KOPT-K1 (cell line): Measurements from ENCODE around the gene GANAB.
"Not testable (repeated sequence)": the region's sequence is repeated elsewhere in the genome, so short reads cannot be mapped to it uniquely, and the experiment has no call there.

Source experiments
- H3K27ac ChIP-seq: fragments of 200-600 bp; sonication (generic); 2 replicates; pipeline ENCODE4 v1.5.1; 2016; ENCODE audit warnings: antibody characterized with exemption, mild to moderate bottlenecking, low read depth, low read length; ENCODE audit not compliant: poor library complexity, severe bottlenecking
- H3K36me3 ChIP-seq: fragments of 200-600 bp; sonication (generic); 2 replicates; pipeline ENCODE4 v1.5.1; 2017; ENCODE audit warnings: antibody characterized with exemption, mild to moderate bottlenecking, low read length, moderate library complexity; ENCODE audit not compliant: insufficient read depth
- H3K9me3 ChIP-seq: fragments of 200-600 bp; sonication (generic); 2 replicates; pipeline ENCODE4 v1.5.1; 2017; ENCODE audit warnings: antibody characterized with exemption, low read length, mild to moderate bottlenecking; ENCODE audit not compliant: insufficient read depth, poor library complexity, severe bottlenecking

Gene GANAB

GRCh38 chr11:62602141-62603071 lies 44.0 kb downstream of the GANAB start:
- Histone ChIP-seq H3K9me3 (no peaks in the 10 kb centered on the region), H3K36me3 (peaks cover 48% of the 10 kb centered on the region), H3K27ac (peak overlapping the region; percentile 95)

GRCh38 chr11:62601372-62602140 lies 44.9 kb downstream of the GANAB start, which contains the start of gene MTA2:
MTA2 (minus strand) TSS chr11:62601865; CDS start chr11:62601450, 415 bp downstream.
- no peaks in the 10 kb centered on the region for H3K9me3 ChIP-seq
- peaks cover 50% of the 10 kb centered on the region for H3K36me3 ChIP-seq
- peak within 1 kb of the TSS; percentile 95 for H3K27ac ChIP-seq

DNA sequence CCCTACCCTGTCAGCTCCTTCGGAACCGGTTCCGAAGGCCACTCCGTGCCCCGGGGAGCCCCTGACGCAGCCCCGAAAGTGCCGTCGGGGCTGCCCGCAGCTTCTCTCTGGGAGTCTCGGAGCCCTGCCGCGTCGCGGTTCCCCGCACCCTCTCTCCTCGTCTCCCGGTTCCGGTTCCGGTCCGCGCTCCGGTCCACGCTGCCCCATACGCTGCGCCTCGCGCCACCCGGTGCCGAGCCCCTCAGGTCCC lies 45.4 kb downstream of the GANAB start:
- H3K36me3 ChIP-seq, result peaks cover 50% of the 10 kb centered on the region
- peak overlapping the region; percentile 95 for H3K27ac ChIP-seq
- no peaks in the 10 kb centered on the region for H3K9me3 ChIP-seq

DNA sequence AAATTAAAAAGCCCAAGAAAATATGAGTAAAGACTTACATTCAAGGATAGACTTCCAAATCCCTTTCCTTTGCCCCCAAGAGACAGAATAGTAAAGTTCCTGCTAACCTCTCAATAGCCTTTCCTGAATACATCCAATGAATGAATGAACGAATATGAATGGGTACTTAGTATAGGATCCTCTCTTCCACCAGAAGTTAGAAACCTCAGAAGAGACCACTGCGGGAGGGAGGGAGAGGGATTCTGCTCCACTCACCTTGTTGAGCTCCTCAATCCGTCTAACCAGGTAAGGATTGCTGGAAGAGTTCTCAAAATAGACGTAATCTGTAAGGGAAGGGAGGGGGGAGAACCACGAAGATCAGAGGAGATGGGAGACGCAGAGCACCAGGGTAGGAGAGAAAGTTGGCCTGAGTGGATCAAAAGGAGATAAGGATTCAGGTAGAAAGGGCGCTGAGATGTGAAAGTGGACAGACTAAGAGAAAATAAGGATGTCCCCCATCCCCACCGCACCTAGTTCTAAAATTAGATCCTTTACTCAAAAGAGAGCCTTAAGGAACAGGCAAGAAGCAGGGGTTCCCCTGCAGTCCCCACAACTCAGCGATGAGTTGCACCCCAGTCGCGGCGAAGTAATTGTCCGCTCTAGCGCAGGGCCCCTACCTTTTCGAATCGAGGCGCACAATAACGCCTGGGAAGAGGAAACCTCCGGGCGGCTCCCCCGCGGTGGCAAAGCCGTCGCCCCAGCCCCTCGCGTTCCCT lies 45.9 kb downstream of the GANAB start:
- Histone ChIP-seq H3K9me3 (no peaks in the 10 kb centered on the region), H3K27ac (peak overlapping the region; percentile 95), H3K36me3 (peaks cover 50% of the 10 kb centered on the region)

- peak overlapping the region; percentile 95 for H3K27ac ChIP-seq
- H3K36me3 ChIP-seq, result peaks cover 50% of the 10 kb centered on the region
- no peaks in the 10 kb centered on the region for H3K9me3 ChIP-seq
Observed at GRCh38 chr11:62599901-62600300, 46.5 kb downstream of the GANAB start.

GRCh38 chr11:62599069-62599696 lies 47.2 kb downstream of the GANAB start:
- peak overlapping the region; percentile 95 for H3K27ac ChIP-seq
- H3K9me3 ChIP-seq, result no peaks in the 10 kb centered on the region
- H3K36me3 ChIP-seq, result peaks cover 55% of the 10 kb centered on the region

- no peak overlapping the region for H3K27ac ChIP-seq
- H3K9me3 ChIP-seq, result no peaks in the 10 kb centered on the region
- peaks cover 66% of the 10 kb centered on the region for H3K36me3 ChIP-seq
Observed at GRCh38 chr11:62595124-62595523, 51.3 kb downstream of the GANAB start.

GRCh38 chr11:62593434-62594044 lies 52.9 kb downstream of the GANAB start:
- peaks cover 67% of the 10 kb centered on the region for H3K36me3 ChIP-seq
- H3K9me3 ChIP-seq, result no peaks in the 10 kb centered on the region
- H3K27ac ChIP-seq, result no peak overlapping the region

DNA sequence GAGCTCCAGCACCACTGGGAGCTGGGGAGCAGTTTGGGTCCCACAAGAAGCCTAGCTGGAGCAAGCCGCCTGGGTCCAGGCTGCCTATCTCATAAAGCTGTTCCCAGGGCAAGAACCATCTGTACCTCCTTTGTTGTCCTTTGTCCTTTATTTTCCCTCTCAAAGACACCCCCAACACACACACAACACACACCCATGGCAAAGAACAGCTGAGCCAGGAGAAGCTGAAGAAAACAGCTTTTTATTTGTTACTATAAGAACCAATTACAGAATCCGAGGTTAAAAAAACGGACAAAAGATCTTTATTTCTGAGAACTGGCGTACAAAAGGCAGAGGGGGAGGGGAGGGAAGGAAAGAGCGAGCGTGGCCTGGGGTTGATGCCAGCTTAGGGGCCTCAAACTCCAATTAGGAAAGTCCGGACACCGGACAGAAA lies 53.4 kb downstream of the GANAB start:
- peaks cover 66% of the 10 kb centered on the region for H3K36me3 ChIP-seq

DNA sequence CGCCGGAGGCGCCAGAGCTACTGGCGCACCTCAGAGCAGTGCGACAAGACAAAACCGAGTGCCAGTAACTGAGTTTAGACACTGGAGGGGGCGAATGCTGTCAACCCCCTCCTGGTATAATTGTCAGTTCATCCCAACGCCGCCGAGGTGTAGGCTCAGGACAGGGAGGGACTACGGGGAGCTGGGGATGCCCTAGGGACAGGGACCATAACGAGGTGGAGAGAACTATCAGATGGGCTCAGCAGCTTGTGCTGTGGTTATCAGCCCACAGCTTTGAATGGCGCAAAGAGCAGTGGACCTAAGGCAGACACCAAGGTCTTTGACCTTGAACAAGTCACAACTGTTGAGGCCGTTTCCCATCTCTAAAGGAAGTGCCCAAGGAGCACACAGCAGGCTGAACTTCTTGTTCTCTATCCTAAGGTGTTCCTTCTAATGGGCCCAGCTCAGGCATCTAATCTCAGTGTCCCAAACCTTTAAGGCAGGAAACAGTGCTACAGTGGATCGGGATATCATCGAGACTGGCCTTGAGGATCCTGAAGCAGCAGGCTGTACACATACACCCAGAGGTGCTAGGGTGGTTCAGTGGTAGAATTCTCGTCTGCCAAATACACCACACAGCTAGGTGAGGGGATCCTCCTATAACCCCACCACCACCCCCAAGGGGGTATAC lies 54.1 kb downstream of the GANAB start:
- no peaks in the 10 kb centered on the region for H3K9me3 ChIP-seq
- H3K36me3 ChIP-seq, result peaks cover 66% of the 10 kb centered on the region
- H3K27ac ChIP-seq, result peak overlapping the region; percentile 82

More for the DNA sequence above, 53.4 kb downstream of the GANAB start:
- peak overlapping the region; percentile 82 for H3K27ac ChIP-seq
- no peaks in the 10 kb centered on the region for H3K9me3 ChIP-seq

GRCh38 chr11:62591448-62592145 lies 54.8 kb downstream of the GANAB start, which contains the start of gene TUT1:
TUT1 (minus strand) TSS chr11:62591523; CDS start chr11:62591485, 38 bp downstream.
- peaks cover 66% of the 10 kb centered on the region for H3K36me3 ChIP-seq
- H3K9me3 ChIP-seq, result no peaks in the 10 kb centered on the region
- H3K27ac ChIP-seq, result peak within 1 kb of the TSS; percentile 82

DNA sequence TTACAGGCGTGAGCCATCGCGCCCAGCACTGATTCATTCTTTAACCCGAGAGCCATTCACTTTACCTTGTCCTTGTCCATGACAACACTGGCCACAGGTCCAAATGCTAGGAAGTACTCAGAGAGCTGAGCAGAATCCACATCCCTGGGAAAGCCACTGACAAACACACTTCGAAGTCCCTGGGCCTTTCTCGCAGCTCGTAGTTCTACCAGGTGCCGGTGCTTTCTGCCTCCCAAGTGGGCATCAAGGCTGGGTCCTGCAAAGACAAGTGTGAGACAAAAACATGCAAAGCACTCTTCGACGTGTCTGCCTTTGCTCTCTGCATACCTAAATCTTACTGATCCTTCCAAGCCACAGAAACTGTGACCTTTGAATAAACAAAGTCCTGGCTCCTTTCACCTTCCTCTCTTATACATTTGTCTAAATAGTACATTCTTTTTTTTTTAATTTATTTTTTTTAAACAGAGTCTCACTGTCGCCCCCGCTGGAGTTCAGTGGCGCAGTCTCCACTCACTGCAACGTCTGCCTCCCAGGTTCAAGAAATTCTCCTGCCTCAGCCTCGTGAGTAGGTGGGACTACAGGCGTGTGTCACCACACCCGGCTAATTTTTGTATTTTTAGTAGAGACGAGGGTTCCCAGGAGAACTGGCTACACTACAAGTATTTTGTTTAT lies 57.3 kb downstream of the GANAB start:
- Histone ChIP-seq H3K27ac (no peak overlapping the region), H3K9me3 (no peaks in the 10 kb centered on the region), H3K36me3 (peaks cover 61% of the 10 kb centered on the region)

GRCh38 chr11:62585356-62585755 lies 61.1 kb downstream of the GANAB start:
- H3K27ac ChIP-seq, result not testable (repeated sequence)
- H3K36me3 ChIP-seq, result peaks cover 75% of the 10 kb centered on the region

More at GRCh38 chr11:62585356-62585755, 61.1 kb downstream of the GANAB start:
- not testable (repeated sequence) for H3K9me3 ChIP-seq
